IMR-90 (cell line): ENCODE results near the gene TF.

Experiments
- BHLHE40 ChIP-seq: fragments of 150-350 bp; IDR thresholded peaks from 2 replicates; pipeline ENCODE4 v1.6.1; 2016; ENCODE audit warnings: mild to moderate bottlenecking, low read depth, low read length
- CTCF ChIP-seq: conservative IDR thresholded peaks from 2 replicates; pipeline ENCODE4 v1.5.1; 2012; ENCODE audit warnings: mild to moderate bottlenecking, low read depth, low read length, improper control_type of control experiment
- MAFK ChIP-seq: IDR thresholded peaks from 2 replicates; pipeline ENCODE4 v1.6.1; 2012; ENCODE audit warnings: low read depth, low read length, improper control_type of control experiment
- MXI1 ChIP-seq: IDR thresholded peaks from 2 replicates; pipeline ENCODE4 v1.6.1; 2012; ENCODE audit warnings: low read depth, mild to moderate bottlenecking, low read length, moderate library complexity, borderline replicate concordance
- POLR2A ChIP-seq: IDR thresholded peaks from 2 replicates; pipeline ENCODE4 v1.6.1; 2012; ENCODE audit warnings: mild to moderate bottlenecking, low read depth, low read length
- RAD21 ChIP-seq: IDR thresholded peaks from 2 replicates; pipeline ENCODE4 v1.6.1; 2012; ENCODE audit warnings: low read length, improper control_type of control experiment

- TF ChIP-seq CTCF (no peak), BHLHE40 (no peak), RAD21 (no peak), MXI1 (no peak), MAFK (no peak), POLR2A (no peak)
Measured at GRCh38 chr3:133838916-133839800, 93.0 kb downstream of the TF start.
